ENCODE results near the gene FYN. TPM values are rescaled to one million over a fixed set of nuclear protein-coding genes. Genes with fewer than 3 reads are reported as not detected.
"Not testable (repeated sequence)": the region's sequence is repeated elsewhere in the genome, so short reads cannot be mapped to it uniquely, and the experiment has no call there.

Gene FYN
- polyA plus RNA-seq, 1 experiment: 55.1 TPM

DNA sequence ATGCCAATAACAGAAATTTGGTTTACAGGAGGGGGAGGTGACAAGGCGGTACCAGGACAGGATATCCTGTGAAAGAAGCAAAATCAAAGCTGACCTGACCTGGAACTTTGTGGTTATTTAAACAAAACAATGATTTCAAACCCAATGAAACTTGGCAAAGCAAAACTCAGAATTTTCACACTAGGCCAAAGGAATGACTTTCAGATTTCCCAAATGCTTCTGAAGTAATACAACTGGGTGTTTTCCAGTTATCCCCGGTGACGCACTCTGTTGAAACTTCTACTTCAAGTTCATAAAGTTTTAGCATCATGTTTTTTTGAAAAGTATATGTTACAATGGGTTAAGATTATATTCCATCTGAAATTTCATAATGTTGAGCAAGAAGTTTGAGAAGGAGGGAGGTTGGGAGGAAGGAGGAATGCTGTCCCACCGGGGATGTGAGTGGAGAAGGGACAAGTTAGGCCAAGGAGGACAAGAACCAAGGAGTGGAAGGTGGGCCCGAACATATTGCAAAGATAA, 189.4 kb downstream of the FYN start:
- no peak overlapping the region for H3K4me3 ChIP-seq (ENCODE audit: low read depth, low read length)
- TF ChIP-seq, protein P1, sequence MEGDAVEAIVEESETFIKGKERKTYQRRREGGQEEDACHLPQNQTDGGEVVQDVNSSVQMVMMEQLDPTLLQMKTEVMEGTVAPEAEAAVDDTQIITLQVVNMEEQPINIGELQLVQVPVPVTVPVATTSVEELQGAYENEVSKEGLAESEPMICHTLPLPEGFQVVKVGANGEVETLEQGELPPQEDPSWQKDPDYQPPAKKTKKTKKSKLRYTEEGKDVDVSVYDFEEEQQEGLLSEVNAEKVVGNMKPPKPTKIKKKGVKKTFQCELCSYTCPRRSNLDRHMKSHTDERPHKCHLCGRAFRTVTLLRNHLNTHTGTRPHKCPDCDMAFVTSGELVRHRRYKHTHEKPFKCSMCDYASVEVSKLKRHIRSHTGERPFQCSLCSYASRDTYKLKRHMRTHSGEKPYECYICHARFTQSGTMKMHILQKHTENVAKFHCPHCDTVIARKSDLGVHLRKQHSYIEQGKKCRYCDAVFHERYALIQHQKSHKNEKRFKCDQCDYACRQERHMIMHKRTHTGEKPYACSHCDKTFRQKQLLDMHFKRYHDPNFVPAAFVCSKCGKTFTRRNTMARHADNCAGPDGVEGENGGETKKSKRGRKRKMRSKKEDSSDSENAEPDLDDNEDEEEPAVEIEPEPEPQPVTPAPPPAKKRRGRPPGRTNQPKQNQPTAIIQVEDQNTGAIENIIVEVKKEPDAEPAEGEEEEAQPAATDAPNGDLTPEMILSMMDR (IDR thresholded peaks at IDR 0.05; ENCODE audit: insufficient read depth, low read depth, low read length): no peak
- POLR2A ChIA-PET: no interaction called here
- no peaks in the 10 kb centered on the region for H3K27me3 ChIP-seq (ENCODE audit: control insufficient read depth, insufficient read depth, low read length)
- CTCF ChIA-PET: interaction anchor here (2.1 kb wide), 1 partner anchor 10 kb away, joined by 9 read pairs; no protein-coding TSS in a partner anchor
- H3K36me3 ChIP-seq (ENCODE audit: control insufficient read depth, insufficient read depth, low read length): peaks cover 4% of the 10 kb centered on the region
- peak; percentile 59 for DNase-seq (ENCODE audit: low read depth)

DNA sequence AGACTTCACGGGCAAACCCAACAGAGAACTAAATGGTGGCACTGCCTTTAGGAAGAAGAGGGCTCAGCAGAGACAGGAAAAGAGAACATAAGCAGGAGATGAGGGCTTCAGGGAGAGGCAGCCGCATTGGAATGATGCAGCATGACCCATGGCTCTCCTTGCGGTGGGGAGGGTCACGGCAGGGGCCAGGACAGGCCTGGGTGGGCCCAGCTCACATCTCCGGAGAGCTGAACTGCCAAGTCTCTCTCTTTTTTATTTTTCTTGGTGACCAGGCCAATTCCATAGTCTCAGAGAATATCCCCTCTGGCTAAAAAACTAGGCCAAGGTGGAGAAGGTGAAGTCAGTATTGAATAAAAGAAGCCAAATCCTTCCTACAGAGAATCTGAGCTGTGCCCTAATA, 190.1 kb downstream of the FYN start:
- POLR2A ChIA-PET: no interaction called here
- TF ChIP-seq, protein P1 (IDR thresholded peaks at IDR 0.05; ENCODE audit: insufficient read depth, low read depth, low read length): no peak
- Histone ChIP-seq H3K4me3 (ENCODE audit: low read depth, low read length) (no peak overlapping the region), H3K36me3 (ENCODE audit: control insufficient read depth, insufficient read depth, low read length) (peaks cover 2% of the 10 kb centered on the region), H3K27me3 (ENCODE audit: control insufficient read depth, insufficient read depth, low read length) (no peaks in the 10 kb centered on the region)
- CTCF ChIA-PET: interaction anchor here (1.8 to 2.1 kb wide), 2 partner anchors 9 to 12 kb away, joined by 5 to 9 read pairs; no protein-coding TSS in a partner anchor
- DNase-seq (ENCODE audit: low read depth): no peak

DNA sequence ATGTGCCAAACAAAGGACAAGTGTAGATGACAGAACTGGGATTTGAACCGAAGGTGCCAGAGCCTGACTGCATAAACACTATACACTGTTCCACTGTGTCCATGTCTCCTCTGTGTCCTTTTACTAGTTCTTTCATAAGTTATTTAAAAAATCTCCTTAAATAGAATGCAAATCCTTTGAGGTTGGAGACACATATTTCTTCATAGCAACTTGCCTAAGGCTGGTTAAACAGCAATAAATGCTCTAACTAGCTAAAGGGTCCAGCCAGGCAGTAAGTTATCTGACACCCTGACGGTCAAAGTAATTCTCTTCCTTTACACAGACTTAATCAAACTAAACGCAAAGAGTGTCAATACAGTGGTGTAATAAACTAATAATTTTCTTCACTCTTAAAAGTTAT, 191.4 kb downstream of the FYN start:
- CTCF ChIA-PET: interaction anchor here (1.8 to 2.1 kb wide), 3 partner anchors 8 to 14 kb away, joined by 5 to 9 read pairs (median 6); no protein-coding TSS in a partner anchor
- POLR2A ChIA-PET: no interaction called here
- peaks cover 2% of the 10 kb centered on the region; the same call in 1 of the 2 replicates for H3K36me3 ChIP-seq (ENCODE audit: control insufficient read depth, insufficient read depth, low read length)
- no peak for DNase-seq (ENCODE audit: low read depth)
- TF ChIP-seq, protein P1 (IDR thresholded peaks at IDR 0.05; ENCODE audit: insufficient read depth, low read depth, low read length): no peak
- H3K4me3 ChIP-seq (ENCODE audit: low read depth, low read length): no peak overlapping the region
- no peaks in the 10 kb centered on the region for H3K27me3 ChIP-seq (ENCODE audit: control insufficient read depth, insufficient read depth, low read length)

DNA sequence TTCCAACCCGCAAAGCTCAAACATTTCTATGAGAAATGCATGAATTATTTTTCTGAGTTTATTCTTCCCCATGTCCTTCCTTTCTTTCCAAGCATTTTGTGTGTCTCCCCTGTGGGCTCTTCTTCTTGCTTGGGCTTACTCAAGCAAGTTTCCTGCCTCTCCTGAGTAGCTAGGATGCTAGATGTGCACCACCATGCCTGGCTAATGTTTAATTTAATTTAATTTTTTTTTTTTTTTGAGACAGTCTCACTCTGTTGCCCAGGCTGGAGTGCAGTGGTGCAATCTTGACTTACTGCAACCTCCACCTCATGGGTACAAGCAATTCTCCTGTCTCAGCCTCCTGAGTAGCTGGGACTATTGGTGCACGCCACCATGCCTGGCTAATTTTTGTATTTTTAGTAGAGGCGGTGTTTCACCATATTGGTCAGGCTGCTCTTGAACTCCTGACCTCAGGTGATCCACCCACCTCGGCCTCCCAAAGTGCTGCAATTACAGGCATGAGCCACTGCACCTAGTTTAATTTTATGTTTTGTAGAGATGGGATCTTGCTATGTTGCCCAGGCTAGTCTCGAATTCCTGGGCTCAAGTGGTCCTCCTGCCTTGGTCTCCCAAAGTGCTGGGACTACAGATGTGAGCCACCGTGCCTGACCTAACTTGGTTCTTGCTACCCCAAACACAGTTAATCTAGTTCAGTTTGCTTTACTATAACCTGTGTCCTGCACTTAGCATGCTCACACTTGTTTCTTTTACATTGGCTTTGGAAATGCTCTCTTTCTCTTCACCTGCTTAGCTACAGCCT, 192.2 kb downstream of the FYN start:
- DNase-seq (ENCODE audit: low read depth); H3K4me3 ChIP-seq (ENCODE audit: low read depth, low read length); POLR2A ChIA-PET; H3K27me3 ChIP-seq (ENCODE audit: control insufficient read depth, insufficient read depth, low read length); H3K36me3 ChIP-seq (ENCODE audit: control insufficient read depth, insufficient read depth, low read length): not testable (repeated sequence)
- CTCF ChIA-PET: interaction anchor here (0.7 to 1.9 kb wide), 3 partner anchors 11 to 364 kb away, joined by 3 to 6 read pairs (median 6); no protein-coding TSS in a partner anchor

DNA sequence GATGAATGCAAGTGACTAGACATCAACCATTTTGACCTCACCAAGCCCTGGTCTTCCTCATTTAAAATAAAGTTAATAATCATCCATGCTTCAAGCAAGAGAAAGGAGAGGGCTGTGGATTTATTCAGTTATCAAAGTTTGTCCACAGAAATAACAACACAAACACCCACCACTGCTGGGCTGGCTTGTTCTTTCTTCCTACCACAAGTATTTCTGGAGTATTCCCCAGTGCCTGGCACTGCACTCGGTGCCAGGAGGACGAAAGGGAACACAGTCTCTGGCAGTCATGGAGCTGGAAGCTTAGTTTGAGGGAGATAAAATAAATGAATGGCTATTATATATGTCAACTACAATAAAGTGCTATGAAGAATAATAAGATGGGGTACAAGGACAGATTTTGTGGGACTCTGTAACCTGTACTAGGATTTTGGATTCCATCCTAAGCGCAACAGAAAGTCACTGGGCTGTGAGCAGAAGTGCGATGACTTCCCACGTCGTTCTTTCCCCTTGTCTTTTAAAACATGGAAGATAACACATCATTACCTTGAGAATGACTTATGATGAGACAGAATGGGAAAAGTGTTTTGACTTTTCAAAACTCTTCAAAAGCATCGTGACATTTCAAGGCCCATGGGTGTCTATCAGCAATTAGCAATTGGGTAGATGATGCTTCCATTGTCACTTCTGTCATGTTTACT, 193.1 kb downstream of the FYN start:
- TF ChIP-seq, protein P1 (IDR thresholded peaks at IDR 0.05; ENCODE audit: insufficient read depth, low read depth, low read length): no peak
- DNase-seq (ENCODE audit: low read depth): no peak
- Histone ChIP-seq H3K27me3 (ENCODE audit: control insufficient read depth, insufficient read depth, low read length) (no peaks in the 10 kb centered on the region), H3K36me3 (ENCODE audit: control insufficient read depth, insufficient read depth, low read length) (peaks cover 2% of the 10 kb centered on the region; the same call in 1 of the 2 replicates), H3K4me3 (ENCODE audit: low read depth, low read length) (no peak overlapping the region)
- ChIA-PET CTCF (interaction anchor here (1.9 kb wide), 1 partner anchor 10 kb away, joined by 6 read pairs; no protein-coding TSS in a partner anchor), POLR2A (no interaction called here)

Measured in BJ (cell line).